GM18870 (cell line): Measurements from ENCODE around the gene EHHADH.

Experiments used
- ATAC-seq: cut with Tn5 transposase; IDR thresholded peaks from one replicate; pipeline ENCODE4 v1.9.1; 2021; ENCODE audit warnings: moderate library complexity; ENCODE audit not compliant: unreplicated experiment

The EHHADH gene

GRCh38 chr3:185199671-185200070, 54.2 kb downstream of the EHHADH start:
- no peak for ATAC-seq

DNA sequence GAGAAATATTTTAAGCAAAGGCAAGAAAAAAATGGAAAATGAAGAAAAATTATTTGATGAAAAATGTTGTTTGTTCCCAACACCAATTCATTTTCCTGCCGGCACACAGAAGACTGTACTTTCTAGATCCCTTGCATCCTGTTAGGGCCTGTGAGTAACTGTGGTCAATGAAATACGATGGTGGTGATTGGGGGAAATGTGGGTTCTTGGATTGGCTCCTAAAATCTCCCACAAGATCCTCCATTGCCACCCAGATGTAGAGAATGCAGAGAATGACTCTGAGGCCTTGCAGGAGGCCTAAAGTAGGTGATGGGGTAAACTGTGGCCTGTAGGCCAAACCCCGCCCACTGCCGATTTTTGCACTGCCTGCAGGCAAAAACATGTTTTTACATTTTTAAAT, 54.6 kb downstream of the EHHADH start:
- no peak for ATAC-seq

DNA sequence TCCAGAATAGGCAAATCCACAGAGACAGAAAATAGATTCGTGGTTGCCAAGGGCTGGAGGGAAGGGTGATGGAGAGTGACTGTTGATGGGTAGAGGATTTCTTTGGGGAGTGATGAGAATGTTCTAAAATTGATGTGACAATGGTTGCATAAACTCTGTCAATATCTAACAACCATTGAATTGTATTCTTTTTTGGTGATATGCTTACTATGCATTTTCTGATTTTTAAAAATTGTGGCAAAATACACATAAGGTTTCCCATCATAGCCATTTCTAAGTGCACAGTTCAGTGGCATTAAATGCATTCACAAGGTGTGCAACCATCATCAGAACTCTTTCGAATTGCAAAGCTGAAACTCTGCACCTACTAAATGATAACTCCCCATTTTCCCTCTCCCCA, 56.8 kb downstream of the EHHADH start:
- no peak for ATAC-seq

- no peak for ATAC-seq
Observed at GRCh38 chr3:185195652-185196051, 58.2 kb downstream of the EHHADH start.

- no peak for ATAC-seq
Observed at GRCh38 chr3:185188816-185189215, 65.0 kb downstream of the EHHADH start.

- ATAC-seq, result no peak
Observed at GRCh38 chr3:185187391-185187790, 66.5 kb downstream of the EHHADH start.

DNA sequence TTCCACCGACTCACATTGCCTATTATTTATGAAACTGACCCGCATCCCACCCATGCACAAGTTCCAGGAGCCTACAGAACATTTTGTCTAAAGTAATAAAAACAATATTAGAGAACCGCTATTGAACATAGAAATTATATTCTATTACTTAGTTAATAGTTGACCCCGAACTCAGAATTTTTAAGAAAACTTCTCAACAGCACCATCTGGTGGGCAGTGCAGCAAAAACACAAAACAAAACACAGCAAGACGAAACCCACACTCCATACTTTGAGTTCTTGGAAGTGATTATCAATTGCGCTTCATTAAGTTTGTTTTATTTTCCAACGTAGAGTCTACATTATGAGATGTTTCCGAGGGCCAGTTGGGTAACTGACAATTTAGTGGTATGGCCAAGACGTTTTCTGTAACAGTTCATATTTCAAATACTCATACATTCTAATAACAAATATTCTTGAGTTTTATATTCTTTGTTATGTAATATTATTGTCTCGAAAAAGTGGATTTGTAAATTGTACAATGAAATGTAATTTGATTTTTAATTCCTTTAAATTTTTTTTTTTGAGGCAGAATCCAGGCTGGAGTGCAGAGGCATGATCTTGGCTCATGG, 77.0 kb downstream of the EHHADH start:
- ATAC-seq, result no peak

DNA sequence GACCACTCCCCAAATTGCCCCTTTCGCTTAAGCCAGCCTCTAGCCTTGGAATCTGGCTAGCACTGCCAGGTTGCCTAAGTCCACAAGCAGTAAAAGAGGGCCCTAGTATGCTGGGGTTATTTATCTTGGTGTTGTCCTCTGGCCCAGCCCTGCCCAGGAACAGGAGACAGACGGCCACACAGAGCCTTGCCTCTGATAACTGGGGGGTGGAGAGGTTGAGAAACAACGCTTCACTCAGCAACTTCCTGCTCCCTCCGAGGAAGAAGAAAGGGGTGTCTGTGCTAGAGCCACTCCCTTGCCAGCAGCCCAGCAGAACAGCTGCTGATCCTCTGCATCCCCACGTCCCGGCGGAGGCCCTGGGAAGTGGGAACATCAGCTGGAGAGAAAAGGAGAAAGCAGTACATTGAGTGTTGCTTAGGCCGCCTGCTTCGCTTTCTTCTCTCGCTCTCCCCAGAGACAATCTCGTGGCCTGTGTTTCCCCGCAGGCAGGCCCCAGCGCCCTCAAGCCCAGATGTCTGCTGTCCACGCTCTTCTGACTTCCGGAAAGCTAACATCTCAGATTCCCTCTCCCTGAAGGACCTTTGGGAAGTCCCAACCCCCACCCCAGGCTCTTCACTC, 78.4 kb downstream of the EHHADH start:
- no peak for ATAC-seq

DNA sequence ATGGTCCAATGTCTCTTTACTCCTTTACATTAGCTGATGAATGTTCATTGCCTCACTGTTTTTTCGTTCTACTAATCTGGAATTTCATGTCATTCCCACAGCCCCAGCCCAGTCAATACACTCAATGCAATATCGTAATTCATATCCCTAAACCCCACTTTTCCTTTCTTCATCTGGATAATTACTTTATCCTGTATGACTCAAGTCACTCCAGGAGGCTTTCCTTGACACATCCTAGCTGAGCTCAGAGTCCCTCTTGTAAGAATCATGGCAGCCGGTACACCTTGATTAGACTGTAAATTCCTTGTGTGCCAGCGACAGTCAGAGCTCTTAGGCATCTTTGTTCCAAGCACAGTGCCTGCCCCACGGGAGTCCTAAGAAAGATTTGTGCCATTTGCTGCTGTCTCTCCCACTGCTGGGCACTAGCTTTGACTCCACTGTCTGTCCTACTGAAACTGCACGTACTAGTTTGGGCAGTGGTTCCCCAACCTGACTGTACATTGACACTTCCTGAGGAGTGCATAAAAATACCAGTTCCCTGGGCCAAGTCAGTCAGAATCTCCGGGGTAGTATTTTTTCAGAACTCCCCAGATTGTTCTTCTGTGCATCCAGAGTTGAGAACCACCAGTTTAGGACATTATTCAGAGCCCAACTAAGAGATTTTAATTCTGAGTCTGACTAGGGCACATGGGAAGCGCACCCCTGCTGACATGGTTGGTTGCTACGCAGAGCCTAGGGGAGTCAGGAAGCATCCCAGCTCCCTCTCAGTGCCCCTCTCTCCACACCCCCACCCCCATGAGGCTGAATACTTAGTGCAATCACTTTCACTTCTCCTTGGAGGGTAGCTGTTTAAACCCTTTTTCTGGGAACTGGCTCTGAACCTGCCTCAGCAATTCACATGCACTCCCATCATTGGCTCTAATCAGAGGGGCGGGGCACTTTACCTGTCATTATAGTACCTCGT, 81.5 kb downstream of the EHHADH start:
- ATAC-seq, result no peak

- no peak for ATAC-seq
Observed at GRCh38 chr3:185164428-185165217, 89.2 kb downstream of the EHHADH start.

GRCh38 chr3:185162634-185163033, 91.2 kb downstream of the EHHADH start:
- no peak for ATAC-seq

DNA sequence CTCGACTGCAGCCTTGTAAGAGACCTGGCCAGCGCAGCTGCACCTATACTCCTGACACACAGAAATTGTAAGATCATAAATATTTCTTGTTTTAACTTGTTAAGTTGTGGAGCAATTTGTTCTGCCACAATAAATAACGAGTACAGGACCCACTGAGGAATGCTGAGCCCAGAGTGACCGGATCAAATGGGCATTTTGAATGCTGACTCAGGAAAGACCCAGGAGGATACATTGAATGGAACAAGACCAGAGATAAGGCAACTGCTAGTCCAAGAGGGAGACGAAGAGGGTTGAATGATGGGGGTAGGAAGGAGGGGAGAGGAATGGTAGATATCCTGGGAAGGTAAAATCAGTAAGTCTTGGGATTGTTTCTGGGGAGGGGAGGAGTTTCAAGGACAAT, 92.1 kb downstream of the EHHADH start:
- no peak for ATAC-seq

GRCh38 chr3:185157347-185157746, 96.5 kb downstream of the EHHADH start:
- no peak for ATAC-seq

GRCh38 chr3:185155678-185156077, 98.2 kb downstream of the EHHADH start:
- ATAC-seq, result no peak

DNA sequence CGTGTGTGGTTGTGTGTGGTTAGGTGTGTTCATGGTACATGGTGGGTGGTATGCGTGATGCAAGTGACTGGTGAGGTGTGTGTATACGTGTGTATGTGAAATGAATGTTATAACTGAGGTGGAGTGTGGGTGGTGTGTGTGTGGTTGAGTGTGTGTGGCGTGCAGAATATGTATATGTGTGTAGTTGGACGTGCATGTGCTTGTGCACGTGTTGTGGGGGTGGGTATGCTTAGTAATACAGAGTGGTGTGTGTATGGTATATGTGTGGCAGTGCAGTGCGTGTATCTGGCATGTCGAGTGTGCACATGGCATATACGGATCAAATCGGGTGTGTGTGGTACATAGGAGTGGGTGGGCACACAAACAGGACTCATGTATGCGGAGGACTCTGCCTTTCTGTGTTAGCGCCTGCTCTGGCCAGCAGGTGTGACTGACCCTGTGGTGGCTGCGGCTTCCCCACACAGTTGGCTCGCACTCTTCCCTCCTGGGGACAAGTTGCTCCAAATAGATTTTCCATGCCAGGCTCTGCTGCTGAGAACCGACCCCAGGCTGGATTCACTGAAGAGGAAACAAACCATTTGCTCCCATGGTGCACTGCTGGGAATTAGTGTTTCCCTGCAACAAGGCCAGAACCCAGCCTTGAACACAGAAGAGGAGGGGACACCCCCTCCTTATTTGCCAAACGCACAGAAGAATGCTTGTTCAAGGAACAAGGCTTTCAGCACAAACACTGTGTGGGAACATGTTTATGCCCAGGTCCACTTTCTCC, 99.8 kb downstream of the EHHADH start:
- no peak for ATAC-seq

- no peak for ATAC-seq
Observed at GRCh38 chr3:185153171-185153771, 100.6 kb downstream of the EHHADH start.

DNA sequence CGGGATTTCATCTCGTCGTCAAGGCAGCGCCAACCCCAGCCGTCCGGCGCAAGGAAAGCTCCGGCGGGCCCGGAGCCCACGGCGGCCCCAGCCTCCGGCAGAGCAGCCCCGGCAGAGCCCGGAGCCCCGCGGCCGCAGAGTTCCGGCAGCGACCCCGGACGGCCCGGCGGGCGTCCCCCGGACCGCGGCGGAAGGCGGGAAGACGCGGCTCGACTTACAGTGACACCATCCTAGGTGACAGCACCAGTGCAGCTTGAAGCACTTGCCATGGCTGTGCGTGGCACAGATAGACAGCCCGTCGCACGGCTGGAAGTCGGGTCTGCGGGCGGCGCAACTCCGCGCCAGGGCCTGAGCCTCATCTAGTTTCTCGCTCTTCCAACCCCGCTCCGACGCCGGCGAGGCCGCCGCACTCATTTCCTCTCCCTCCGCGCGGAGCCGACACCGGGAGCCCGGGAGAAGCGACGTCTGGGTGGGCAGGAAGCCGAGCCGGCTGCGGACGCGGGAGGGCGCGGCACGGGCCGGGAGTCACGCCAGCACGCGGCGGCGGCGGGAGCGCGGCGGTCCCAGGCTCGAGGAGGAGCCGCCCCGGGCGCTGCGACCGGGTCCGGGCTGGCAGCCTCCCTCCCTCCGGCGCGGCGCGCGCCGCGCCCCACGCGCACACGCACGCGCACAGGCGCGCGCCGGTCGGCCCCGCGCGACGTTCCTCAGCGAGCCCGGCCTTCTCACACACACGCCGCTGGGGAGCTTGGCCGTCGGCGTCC, 101.3 kb downstream of the EHHADH start, which contains the start of gene C3orf70:
C3orf70 (minus strand) TSS at position 651 of the 761 bp plus-strand sequence; CDS start at position 414, 237 bp downstream.
- ATAC-seq, result no peak

DNA sequence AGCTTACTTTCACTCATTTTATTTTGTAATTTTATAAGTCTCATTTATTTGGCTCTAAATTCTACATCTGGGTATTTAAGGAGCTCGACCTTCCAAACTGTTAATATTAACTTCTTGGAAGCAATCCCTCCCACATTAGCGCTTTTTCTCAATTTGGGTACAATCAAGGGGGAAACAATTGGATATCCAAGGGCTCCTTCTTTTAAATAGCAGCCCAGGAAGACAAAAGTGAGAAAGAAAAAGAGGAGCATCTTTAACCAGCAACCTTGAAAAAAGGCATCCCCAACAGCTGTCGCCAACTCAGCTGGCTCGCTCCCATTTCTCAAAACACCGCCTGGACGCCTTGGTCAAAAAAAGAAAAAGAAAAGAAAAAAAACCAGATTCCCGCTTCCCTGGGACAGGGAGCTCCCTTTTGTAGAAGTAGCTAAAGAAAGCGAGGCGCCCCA, 101.9 kb downstream of the EHHADH start:
- no peak for ATAC-seq
